ENCODE data around the gene PNPO. TPM values are rescaled to one million over a fixed set of nuclear protein-coding genes. Genes with fewer than 3 reads are reported as not detected.

The PNPO gene
- total and polyA plus RNA-seq, 7 donors: 9.6 to 16.5 (median 14.3) TPM

- H3K4me1 ChIP-seq: peaks cover 0 to 26% (median 17%) of the 10 kb centered on the region in 4 donors
- H3K9me3 ChIP-seq: no peaks in the 10 kb centered on the region
- H3K27ac ChIP-seq: peak within 1 kb of the TSS; percentile 77 to 90 (median 87)
- intact Hi-C loops (cut with DNase I): loop anchor here (1.0 to 10.0 kb wide), 5 partner anchors 22 to 130 kb away; partner anchors contain the start of genes PNPO and SCRN2
- no peaks in the 10 kb centered on the region for H3K27me3 ChIP-seq
- 1% methylated on average over 62 of the region's 62 CpGs for WGBS, 2 donors
- DNase-seq: peak; percentile 100
- H3K4me3 ChIP-seq: peak within 1 kb of the TSS; percentile 72 to 99 (median 94)
- H3K36me3 ChIP-seq: peaks cover 0 to 27% (median 21%) of the 10 kb centered on the region in 4 donors
- TF ChIP-seq EP300 (IDR thresholded peaks at IDR 0.05) (no peak), POLR2AphosphoS5 (IDR thresholded peaks at IDR 0.05) (peak; percentile 36 to 89 (median 86)), POLR2A (IDR thresholded peaks at IDR 0.05) (peak in 1 of 2 donors; percentile 75)
- TF ChIP-seq, protein P1, sequence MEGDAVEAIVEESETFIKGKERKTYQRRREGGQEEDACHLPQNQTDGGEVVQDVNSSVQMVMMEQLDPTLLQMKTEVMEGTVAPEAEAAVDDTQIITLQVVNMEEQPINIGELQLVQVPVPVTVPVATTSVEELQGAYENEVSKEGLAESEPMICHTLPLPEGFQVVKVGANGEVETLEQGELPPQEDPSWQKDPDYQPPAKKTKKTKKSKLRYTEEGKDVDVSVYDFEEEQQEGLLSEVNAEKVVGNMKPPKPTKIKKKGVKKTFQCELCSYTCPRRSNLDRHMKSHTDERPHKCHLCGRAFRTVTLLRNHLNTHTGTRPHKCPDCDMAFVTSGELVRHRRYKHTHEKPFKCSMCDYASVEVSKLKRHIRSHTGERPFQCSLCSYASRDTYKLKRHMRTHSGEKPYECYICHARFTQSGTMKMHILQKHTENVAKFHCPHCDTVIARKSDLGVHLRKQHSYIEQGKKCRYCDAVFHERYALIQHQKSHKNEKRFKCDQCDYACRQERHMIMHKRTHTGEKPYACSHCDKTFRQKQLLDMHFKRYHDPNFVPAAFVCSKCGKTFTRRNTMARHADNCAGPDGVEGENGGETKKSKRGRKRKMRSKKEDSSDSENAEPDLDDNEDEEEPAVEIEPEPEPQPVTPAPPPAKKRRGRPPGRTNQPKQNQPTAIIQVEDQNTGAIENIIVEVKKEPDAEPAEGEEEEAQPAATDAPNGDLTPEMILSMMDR (IDR thresholded peaks at IDR 0.05): peak; percentile 89 to 99 (median 95)
Measured at GRCh38 chr17:47970725-47971499, 29.5 kb downstream of the PNPO start, which contains the start of gene CDK5RAP3. CDK5RAP3 (plus strand) TSS chr17:47971113; CDS start chr17:47971147, 34 bp downstream.

DNA sequence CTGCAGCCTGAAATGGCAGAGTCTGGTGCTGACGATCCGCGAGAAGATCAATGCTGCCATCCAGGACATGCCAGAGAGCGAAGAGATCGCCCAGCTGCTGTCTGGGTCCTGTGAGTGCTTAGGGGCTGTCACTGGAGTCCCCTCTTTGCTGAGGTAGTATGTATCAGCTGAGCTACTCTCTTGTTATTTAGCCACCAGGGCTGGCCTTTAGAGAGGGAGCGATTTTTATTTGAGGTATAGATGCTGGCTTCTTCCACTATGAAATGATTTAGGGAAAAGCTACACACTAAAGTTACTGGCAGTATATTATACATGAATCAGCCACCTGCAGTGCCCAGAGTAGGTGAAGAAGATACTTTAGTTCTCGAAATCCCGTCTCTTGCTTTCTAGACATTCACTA is 32.2 kb downstream of the PNPO start:
- Histone ChIP-seq H3K4me1 (peaks cover 0 to 21% (median 14%) of the 10 kb centered on the region in 4 donors), H3K27me3 (no peaks in the 10 kb centered on the region), H3K9me3 (no peaks in the 10 kb centered on the region), H3K4me3 (no peak overlapping the region), H3K36me3 (peaks cover 0 to 53% (median 32%) of the 10 kb centered on the region in 4 donors), H3K27ac (no peak overlapping the region)
- 96% methylated on average over 8 of the region's 8 CpGs for WGBS, 2 donors
- no peak for DNase-seq
- intact Hi-C loops (cut with DNase I): loop anchor here (10.0 kb wide), 1 partner anchor 101 kb away; no protein-coding TSS in a partner anchor
- no peak for TF ChIP-seq EP300 (IDR thresholded peaks at IDR 0.05)
- TF ChIP-seq POLR2A (IDR thresholded peaks at IDR 0.05): no peak

DNA sequence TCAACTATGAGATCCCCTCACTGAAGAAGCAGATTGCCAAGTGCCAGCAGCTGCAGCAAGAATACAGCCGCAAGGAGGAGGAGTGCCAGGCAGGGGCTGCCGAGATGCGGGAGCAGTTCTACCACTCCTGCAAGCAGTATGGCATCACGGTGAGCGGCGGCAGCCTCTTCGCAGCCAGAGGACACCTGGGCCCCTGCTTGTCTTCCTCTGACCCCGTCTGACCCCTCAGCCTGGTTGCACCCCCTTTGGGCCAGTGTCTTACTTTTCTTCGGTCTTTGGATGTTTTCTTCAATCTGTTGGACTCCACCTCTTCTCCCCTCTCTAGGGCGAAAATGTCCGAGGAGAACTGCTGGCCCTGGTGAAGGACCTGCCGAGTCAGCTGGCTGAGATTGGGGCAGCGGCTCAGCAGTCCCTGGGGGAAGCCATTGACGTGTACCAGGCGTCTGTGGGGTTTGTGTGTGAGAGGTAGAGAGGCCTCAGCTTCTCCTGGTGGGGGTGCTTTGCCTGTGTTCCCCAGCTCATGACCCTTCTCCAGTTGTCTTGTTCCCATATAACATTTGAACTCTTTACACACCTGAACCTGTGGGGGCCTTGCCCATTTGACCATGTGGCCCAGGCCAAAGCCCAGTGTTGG is 33.9 kb downstream of the PNPO start:
- Histone ChIP-seq H3K27ac (no peak overlapping the region), H3K36me3 (peaks cover 0 to 71% (median 36%) of the 10 kb centered on the region in 4 donors), H3K9me3 (no peaks in the 10 kb centered on the region), H3K4me3 (no peak overlapping the region), H3K4me1 (peaks cover 0 to 17% (median 10%) of the 10 kb centered on the region in 4 donors), H3K27me3 (no peaks in the 10 kb centered on the region)
- intact Hi-C loops (cut with DNase I): loop anchor here (10.0 kb wide), 1 partner anchor 99 kb away; no protein-coding TSS in a partner anchor
- 79 to 90% methylated on average over 15 of the region's 15 CpGs for WGBS, 2 donors
- no peak for TF ChIP-seq EP300 (IDR thresholded peaks at IDR 0.05)
- no peak for TF ChIP-seq POLR2AphosphoS5 (IDR thresholded peaks at IDR 0.05)
- TF ChIP-seq, protein P1 (IDR thresholded peaks at IDR 0.05): no peak
- TF ChIP-seq POLR2A (IDR thresholded peaks at IDR 0.05): no peak
- no peak for DNase-seq

DNA sequence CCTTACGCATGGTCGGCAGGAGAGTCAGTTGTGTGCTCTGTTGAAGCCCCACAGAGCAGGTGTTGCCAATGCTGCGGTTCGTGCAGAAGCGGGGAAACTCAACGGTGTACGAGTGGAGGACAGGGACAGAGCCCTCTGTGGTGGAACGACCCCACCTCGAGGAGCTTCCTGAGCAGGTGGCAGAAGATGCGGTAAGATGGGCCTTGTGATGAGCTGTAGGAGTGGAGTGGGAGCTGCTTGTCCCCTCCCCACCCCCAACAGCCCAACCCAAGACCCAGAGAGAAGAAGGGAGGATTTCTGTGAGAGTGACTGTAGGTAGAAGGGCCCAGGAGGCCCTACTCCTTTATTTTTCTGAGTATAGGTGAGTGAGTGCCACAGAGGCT is 34.4 kb downstream of the PNPO start:
- TF ChIP-seq, protein P1 (IDR thresholded peaks at IDR 0.05): no peak
- no peak for TF ChIP-seq POLR2AphosphoS5 (IDR thresholded peaks at IDR 0.05)
- TF ChIP-seq POLR2A (IDR thresholded peaks at IDR 0.05): no peak
- TF ChIP-seq EP300 (IDR thresholded peaks at IDR 0.05): no peak
- peaks cover 0 to 76% (median 41%) of the 10 kb centered on the region in 4 donors for H3K36me3 ChIP-seq
- whole genome bisulfite sequencing, 2 donors: 87 to 94% methylated on average over 10 of the region's 10 CpGs
- intact Hi-C loops (cut with DNase I): loop anchor here (10.0 kb wide), 1 partner anchor 99 kb away; no protein-coding TSS in a partner anchor
- peaks cover 0 to 15% (median 8%) of the 10 kb centered on the region in 4 donors for H3K4me1 ChIP-seq
- no peaks in the 10 kb centered on the region for H3K27me3 ChIP-seq
- no peak overlapping the region for H3K4me3 ChIP-seq
- H3K9me3 ChIP-seq: no peaks in the 10 kb centered on the region
- DNase-seq: no peak
- H3K27ac ChIP-seq: no peak overlapping the region

DNA sequence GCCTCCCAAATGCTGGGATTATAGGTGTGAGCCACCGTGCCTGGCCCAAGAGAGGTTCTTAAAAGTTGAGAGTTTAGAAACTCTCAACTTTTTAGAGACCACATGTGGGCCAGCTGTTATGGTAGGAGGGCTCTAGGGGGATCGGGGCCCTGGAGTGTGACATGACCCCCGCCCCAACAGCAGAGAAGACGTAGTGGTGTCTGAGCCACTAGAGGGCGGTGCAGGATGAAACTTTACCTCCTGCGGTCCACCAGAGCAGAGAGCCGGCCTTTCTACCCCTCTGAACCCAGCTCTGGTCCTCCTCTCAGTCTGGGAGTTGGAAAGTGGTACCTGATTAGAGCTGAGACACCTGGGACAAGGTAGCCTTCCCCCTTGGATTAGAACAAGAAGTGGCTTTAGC is 37.0 kb downstream of the PNPO start:
- peaks cover 0 to 99% (median 52%) of the 10 kb centered on the region in 4 donors for H3K36me3 ChIP-seq
- no peaks in the 10 kb centered on the region for H3K9me3 ChIP-seq
- peak; percentile 72 for DNase-seq
- H3K4me1 ChIP-seq: no peaks in the 10 kb centered on the region
- H3K27ac ChIP-seq: no peak overlapping the region
- TF ChIP-seq, protein P1 (IDR thresholded peaks at IDR 0.05): peak; percentile 32 to 68 (median 60)
- TF ChIP-seq POLR2A (IDR thresholded peaks at IDR 0.05) (no peak), POLR2AphosphoS5 (IDR thresholded peaks at IDR 0.05) (no peak), EP300 (IDR thresholded peaks at IDR 0.05) (no peak)
- no peaks in the 10 kb centered on the region for H3K27me3 ChIP-seq
- 27% methylated on average over 7 of the region's 7 CpGs for WGBS, 2 donors
- H3K4me3 ChIP-seq: no peak overlapping the region
- intact Hi-C loops (cut with DNase I): loop anchor here (1.0 to 10.0 kb wide), 2 partner anchors 40 to 96 kb away; no protein-coding TSS in a partner anchor

All from sigmoid colon (tissue), 7 donors.